GM19395 (cell line): ENCODE measurements around the gene ARNT2.
"Not testable (repeated sequence)": the region's sequence is repeated elsewhere in the genome, so short reads cannot be mapped to it uniquely, and the experiment has no call there.

ENCODE experiments used
- ATAC-seq: cut with Tn5 transposase; IDR thresholded peaks from one replicate; pipeline ENCODE4 v1.9.1; 2021; ENCODE audit warnings: mild to moderate bottlenecking, moderate library complexity; ENCODE audit not compliant: unreplicated experiment

Gene ARNT2

DNA sequence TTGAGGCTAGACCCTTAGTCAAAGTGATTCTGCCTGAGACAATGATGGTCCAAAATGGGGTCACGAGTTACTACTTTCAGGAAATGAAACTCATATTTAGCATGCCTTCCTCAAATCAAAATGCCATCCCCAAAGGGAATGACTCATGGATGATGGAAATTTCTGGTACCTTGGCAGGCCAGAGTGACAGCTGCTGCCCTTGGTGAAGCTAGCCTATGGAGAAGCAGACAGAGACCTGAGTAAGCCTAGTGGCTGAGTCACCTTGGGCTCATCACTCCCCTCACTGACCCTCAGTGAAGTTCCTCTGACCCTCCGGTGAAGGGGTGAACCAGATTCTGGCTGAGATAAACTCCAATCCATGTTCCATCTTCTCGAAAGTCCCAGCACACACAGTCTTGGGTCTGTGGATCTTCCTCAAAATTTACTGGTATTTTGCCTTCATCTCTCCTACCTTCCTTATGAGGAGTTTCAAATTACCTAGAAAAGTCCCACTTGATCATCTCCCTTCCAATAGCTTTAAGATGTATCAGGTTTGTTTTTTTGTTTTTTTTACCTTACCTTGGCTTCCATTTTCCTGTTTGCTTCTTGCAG lies 236.4 kb downstream of the ARNT2 start:
- ATAC-seq: no peak

DNA sequence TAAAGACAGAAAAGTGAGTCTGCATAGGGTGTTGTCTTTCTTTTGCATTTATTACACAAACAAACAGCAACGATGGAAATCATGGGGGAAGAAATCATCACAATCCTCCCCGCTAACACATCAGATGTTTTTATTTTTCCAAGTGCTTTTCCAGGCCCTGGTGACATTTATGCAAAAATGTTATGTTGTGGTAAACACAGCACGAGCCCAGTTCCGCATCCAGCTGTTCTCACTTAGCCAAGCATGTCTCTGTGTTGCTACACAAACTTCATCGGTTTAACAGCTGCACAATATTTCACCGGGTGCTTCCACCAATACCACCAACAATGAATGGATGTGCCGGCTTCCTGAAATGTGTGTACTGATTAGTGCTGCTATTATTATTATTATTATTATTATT lies 237.2 kb downstream of the ARNT2 start:
- no peak for ATAC-seq

DNA sequence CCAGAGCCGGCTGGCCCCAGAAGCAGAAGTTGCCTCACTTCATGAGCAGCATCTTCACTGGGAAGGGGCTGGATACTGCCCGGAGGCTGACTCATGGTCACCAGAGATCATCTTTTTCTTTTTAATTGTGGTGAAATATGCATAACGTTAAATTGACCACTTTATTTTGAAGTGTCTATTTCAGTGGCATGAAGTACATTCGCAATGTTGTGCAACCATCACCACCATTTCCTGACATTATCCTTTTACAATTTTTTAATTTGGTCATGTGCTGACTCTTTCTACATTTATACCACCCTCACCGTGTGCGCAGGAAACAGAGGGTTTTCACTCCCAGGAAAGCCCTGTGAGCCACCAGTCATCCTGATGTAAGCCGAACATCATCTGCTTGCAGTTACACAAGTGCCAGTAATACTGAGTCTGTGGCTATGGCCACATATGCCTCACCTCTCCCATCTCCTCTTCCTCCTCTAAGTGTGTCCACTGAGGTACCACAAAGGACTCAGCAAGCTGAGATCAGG lies 239.3 kb downstream of the ARNT2 start:
- ATAC-seq: no peak

DNA sequence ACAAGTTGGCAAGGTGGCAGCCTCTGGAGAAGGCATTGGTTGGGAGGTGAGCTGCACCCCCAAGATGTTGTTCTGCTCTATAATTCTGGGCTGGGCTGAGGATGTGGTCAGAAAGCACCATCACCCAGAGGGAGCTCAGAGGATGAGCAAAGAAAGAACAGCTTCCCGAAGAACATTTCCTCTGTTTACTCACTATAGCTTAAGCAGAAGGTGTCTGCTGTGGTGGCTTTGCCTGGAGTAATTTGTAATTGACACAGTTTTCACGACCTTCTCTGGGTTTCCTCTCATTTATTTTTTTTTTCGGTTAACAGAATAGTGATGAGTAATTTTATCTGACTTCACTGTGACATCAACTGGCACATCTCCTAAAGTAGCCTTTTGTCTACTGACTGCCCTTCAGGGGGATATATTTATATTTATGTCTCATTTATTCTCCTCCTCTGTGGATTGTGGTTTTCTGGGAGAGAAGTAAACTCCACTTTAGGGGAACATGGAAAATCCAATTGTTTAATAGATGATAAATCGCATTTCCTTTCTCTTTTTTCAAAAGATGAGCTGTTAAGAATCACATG lies 241.4 kb downstream of the ARNT2 start:
- no peak for ATAC-seq

DNA sequence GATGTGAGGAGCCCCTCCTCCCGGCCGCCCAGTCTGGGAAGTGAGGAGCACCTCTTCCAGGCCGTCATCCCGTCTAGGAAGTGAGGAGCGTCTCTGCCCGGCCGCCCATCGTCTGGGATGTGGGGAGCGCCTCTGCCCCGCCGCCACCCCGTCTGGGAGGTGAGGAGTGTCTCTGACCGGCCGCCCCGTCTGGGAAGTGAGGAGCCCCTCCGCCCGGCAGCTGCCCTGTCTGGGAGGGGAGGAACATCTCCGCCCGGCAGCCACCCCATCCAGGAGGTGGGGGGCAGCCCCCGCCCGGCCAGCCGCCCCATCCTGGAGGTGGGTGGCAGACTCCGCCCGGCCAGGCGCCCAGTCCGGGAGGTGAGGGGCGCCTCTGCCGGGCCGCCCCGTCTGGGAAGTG lies 243.2 kb downstream of the ARNT2 start:
- ATAC-seq: not testable (repeated sequence)
